ENCODE data around the gene HBM.
A peak's percentile ranks its signal among the peaks of the same experiment; 100 is the strongest.

Gene HBM

GRCh38 chr16:185691-186090, 19.9 kb downstream of the HBM start:
- DNase-seq (ENCODE audit: low spot score) = no peak
- in situ Hi-C loops (cut with MboI; ENCODE audit: low pct_unique_long_range_greater_than_20kb, low sequenced_read_pairs, unreplicated experiment) = no loop called here
- TF ChIP-seq, protein P1, sequence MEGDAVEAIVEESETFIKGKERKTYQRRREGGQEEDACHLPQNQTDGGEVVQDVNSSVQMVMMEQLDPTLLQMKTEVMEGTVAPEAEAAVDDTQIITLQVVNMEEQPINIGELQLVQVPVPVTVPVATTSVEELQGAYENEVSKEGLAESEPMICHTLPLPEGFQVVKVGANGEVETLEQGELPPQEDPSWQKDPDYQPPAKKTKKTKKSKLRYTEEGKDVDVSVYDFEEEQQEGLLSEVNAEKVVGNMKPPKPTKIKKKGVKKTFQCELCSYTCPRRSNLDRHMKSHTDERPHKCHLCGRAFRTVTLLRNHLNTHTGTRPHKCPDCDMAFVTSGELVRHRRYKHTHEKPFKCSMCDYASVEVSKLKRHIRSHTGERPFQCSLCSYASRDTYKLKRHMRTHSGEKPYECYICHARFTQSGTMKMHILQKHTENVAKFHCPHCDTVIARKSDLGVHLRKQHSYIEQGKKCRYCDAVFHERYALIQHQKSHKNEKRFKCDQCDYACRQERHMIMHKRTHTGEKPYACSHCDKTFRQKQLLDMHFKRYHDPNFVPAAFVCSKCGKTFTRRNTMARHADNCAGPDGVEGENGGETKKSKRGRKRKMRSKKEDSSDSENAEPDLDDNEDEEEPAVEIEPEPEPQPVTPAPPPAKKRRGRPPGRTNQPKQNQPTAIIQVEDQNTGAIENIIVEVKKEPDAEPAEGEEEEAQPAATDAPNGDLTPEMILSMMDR (IDR thresholded peaks at IDR 0.05; ENCODE audit: extremely low read depth, insufficient read depth, missing control alignments) = no peak

DNA sequence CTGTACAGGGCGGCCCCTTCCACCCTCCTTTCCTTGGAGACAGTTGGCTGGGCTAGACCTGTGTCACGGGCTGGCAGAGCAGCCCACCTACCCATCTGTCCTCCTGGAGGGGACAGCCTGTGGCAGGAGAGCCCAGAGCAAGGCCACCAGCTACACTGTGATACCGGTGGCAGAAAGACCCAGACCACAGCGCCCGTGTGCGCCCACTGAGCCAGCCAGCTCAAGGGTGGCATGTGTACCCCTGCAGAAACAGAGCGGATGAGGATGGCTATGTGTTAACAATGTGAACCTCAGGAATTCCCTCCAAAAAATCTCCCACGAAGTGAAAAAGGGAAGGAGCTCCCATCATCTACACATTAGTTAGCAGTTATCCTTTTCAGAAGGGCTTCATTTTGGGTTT, 21.6 kb downstream of the HBM start:
- no peak for DNase-seq (ENCODE audit: low spot score)
- in situ Hi-C loops (cut with MboI; ENCODE audit: low pct_unique_long_range_greater_than_20kb, low sequenced_read_pairs, unreplicated experiment) = no loop called here
- TF ChIP-seq, protein P1 (IDR thresholded peaks at IDR 0.05; ENCODE audit: extremely low read depth, insufficient read depth, missing control alignments) = no peak

- in situ Hi-C loops (cut with MboI; ENCODE audit: low pct_unique_long_range_greater_than_20kb, low sequenced_read_pairs, unreplicated experiment) = no loop called here
- no peak for DNase-seq (ENCODE audit: low spot score)
- TF ChIP-seq, protein P1 (IDR thresholded peaks at IDR 0.05; ENCODE audit: extremely low read depth, insufficient read depth, missing control alignments) = peak; percentile 37
These were observed 22.9 kb downstream of the HBM start for GRCh38 chr16:188674-189073.

GRCh38 chr16:189604-190186, 23.9 kb downstream of the HBM start:
- in situ Hi-C loops (cut with MboI; ENCODE audit: low pct_unique_long_range_greater_than_20kb, low sequenced_read_pairs, unreplicated experiment) = no loop called here
- TF ChIP-seq, protein P1 (IDR thresholded peaks at IDR 0.05; ENCODE audit: extremely low read depth, insufficient read depth, missing control alignments) = no peak
- no peak for DNase-seq (ENCODE audit: low spot score)

- TF ChIP-seq, protein P1 (IDR thresholded peaks at IDR 0.05; ENCODE audit: extremely low read depth, insufficient read depth, missing control alignments) = no peak
- no peak for DNase-seq (ENCODE audit: low spot score)
- in situ Hi-C loops (cut with MboI; ENCODE audit: low pct_unique_long_range_greater_than_20kb, low sequenced_read_pairs, unreplicated experiment) = no loop called here
These were observed 26.1 kb downstream of the HBM start for GRCh38 chr16:191831-192230.

DNA sequence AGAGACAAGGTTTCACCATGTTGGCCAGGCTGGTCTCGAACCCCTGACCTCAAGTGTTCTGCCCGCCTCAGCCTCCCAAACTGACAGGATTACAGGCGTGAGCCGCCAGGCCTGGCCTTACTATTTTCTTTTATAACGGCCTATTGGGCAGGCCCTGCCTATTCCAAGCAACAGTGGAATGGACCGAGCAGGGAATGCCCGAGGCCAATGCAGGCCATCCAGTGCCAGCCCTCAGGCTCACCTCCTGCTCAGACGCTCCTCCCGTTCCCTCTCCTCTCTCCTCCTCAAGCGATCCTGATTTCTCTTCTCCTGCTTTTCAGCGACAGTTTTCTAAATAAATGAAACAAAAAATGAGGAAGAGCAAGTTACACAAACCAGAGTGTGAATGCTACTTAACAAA, 26.9 kb downstream of the HBM start:
- no peak for DNase-seq (ENCODE audit: low spot score)
- in situ Hi-C loops (cut with MboI; ENCODE audit: low pct_unique_long_range_greater_than_20kb, low sequenced_read_pairs, unreplicated experiment) = no loop called here
- TF ChIP-seq, protein P1 (IDR thresholded peaks at IDR 0.05; ENCODE audit: extremely low read depth, insufficient read depth, missing control alignments) = no peak

DNA sequence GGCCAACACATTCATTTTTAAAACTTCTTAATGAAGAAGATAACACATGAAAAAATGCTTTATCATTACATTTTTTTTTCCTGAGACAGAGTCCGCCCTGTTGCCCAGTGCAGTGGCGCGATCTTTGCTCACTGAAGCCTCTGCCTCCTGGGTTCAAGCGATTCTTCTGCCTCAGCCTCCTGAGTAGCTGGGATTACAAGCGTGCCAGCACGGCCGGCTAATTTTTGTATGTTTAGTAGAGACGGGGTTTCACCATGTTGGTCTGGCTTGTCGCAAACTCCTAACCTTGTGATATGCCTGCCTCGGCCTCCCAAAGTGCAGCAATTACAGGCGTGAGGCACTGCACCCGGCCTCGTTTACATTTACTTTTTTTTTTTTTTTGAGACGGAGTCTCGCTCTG, 27.7 kb downstream of the HBM start:
- TF ChIP-seq, protein P1 (IDR thresholded peaks at IDR 0.05; ENCODE audit: extremely low read depth, insufficient read depth, missing control alignments) = no peak
- DNase-seq (ENCODE audit: low spot score) = no peak

More for the DNA sequence above, 27.7 kb downstream of the HBM start:
- in situ Hi-C loops (cut with MboI; ENCODE audit: low pct_unique_long_range_greater_than_20kb, low sequenced_read_pairs, unreplicated experiment) = no loop called here
